KOPT-K1 (cell line): ENCODE measurements around the gene TRAPPC2L.

Experiments
- H3K27ac ChIP-seq: fragments of 200-600 bp; sonication (generic); 2 replicates; pipeline ENCODE4 v1.5.1; 2016; ENCODE audit warnings: antibody characterized with exemption, mild to moderate bottlenecking, low read depth, low read length; ENCODE audit not compliant: poor library complexity, severe bottlenecking
- H3K36me3 ChIP-seq: fragments of 200-600 bp; sonication (generic); 2 replicates; pipeline ENCODE4 v1.5.1; 2017; ENCODE audit warnings: antibody characterized with exemption, mild to moderate bottlenecking, low read length, moderate library complexity; ENCODE audit not compliant: insufficient read depth
- H3K9me3 ChIP-seq: fragments of 200-600 bp; sonication (generic); 2 replicates; pipeline ENCODE4 v1.5.1; 2017; ENCODE audit warnings: antibody characterized with exemption, low read length, mild to moderate bottlenecking; ENCODE audit not compliant: insufficient read depth, poor library complexity, severe bottlenecking

The TRAPPC2L gene

GRCh38 chr16:88841521-88842307 is 15.2 kb upstream of the TRAPPC2L start:
- no peaks in the 10 kb centered on the region for H3K36me3 ChIP-seq
- H3K9me3 ChIP-seq = no peaks in the 10 kb centered on the region
- no peak overlapping the region for H3K27ac ChIP-seq

GRCh38 chr16:88842308-88842756 is 14.6 kb upstream of the TRAPPC2L start:
- no peaks in the 10 kb centered on the region for H3K36me3 ChIP-seq
- no peak overlapping the region for H3K27ac ChIP-seq
- H3K9me3 ChIP-seq = no peaks in the 10 kb centered on the region

GRCh38 chr16:88842806-88843205 is 14.1 kb upstream of the TRAPPC2L start:
- Histone ChIP-seq H3K9me3 (no peaks in the 10 kb centered on the region), H3K27ac (no peak overlapping the region), H3K36me3 (no peaks in the 10 kb centered on the region)

GRCh38 chr16:88843256-88843655 is 13.7 kb upstream of the TRAPPC2L start:
- H3K27ac ChIP-seq = no peak overlapping the region
- no peaks in the 10 kb centered on the region for H3K36me3 ChIP-seq
- H3K9me3 ChIP-seq = no peaks in the 10 kb centered on the region

- Histone ChIP-seq H3K36me3 (no peaks in the 10 kb centered on the region), H3K27ac (no peak overlapping the region), H3K9me3 (no peaks in the 10 kb centered on the region)
Measured at GRCh38 chr16:88844419-88845036, 12.4 kb upstream of the TRAPPC2L start.

GRCh38 chr16:88846088-88846487 is 10.8 kb upstream of the TRAPPC2L start:
- Histone ChIP-seq H3K27ac (no peak overlapping the region), H3K36me3 (no peaks in the 10 kb centered on the region), H3K9me3 (no peaks in the 10 kb centered on the region)

- no peaks in the 10 kb centered on the region for H3K36me3 ChIP-seq
- no peaks in the 10 kb centered on the region for H3K9me3 ChIP-seq
- no peak overlapping the region for H3K27ac ChIP-seq
Measured at GRCh38 chr16:88847654-88848053, 9.3 kb upstream of the TRAPPC2L start.

GRCh38 chr16:88848557-88848956 is 8.4 kb upstream of the TRAPPC2L start:
- Histone ChIP-seq H3K36me3 (no peaks in the 10 kb centered on the region), H3K9me3 (no peaks in the 10 kb centered on the region), H3K27ac (no peak overlapping the region)

- Histone ChIP-seq H3K9me3 (no peaks in the 10 kb centered on the region), H3K36me3 (no peaks in the 10 kb centered on the region), H3K27ac (no peak overlapping the region)
Measured at GRCh38 chr16:88850531-88851199, 6.3 kb upstream of the TRAPPC2L start.

- Histone ChIP-seq H3K36me3 (no peaks in the 10 kb centered on the region), H3K9me3 (no peaks in the 10 kb centered on the region), H3K27ac (no peak overlapping the region)
Measured at GRCh38 chr16:88851616-88852015, 5.3 kb upstream of the TRAPPC2L start.

GRCh38 chr16:88853325-88853941 is 3.5 kb upstream of the TRAPPC2L start:
- Histone ChIP-seq H3K36me3 (no peaks in the 10 kb centered on the region), H3K27ac (no peak overlapping the region), H3K9me3 (no peaks in the 10 kb centered on the region)

GRCh38 chr16:88854306-88855111 is 2.4 kb upstream of the TRAPPC2L start:
- Histone ChIP-seq H3K36me3 (peaks cover 9% of the 10 kb centered on the region), H3K27ac (no peak overlapping the region), H3K9me3 (no peaks in the 10 kb centered on the region)

GRCh38 chr16:88855176-88855575 is 1.8 kb upstream of the TRAPPC2L start:
- Histone ChIP-seq H3K9me3 (no peaks in the 10 kb centered on the region), H3K27ac (no peak overlapping the region), H3K36me3 (peaks cover 16% of the 10 kb centered on the region)

GRCh38 chr16:88855736-88856121 is 1.2 kb upstream of the TRAPPC2L start:
- Histone ChIP-seq H3K36me3 (peaks cover 22% of the 10 kb centered on the region), H3K9me3 (no peaks in the 10 kb centered on the region), H3K27ac (no peak overlapping the region)
